H1 (cell line): ENCODE results near the gene CSF2RB. TPM values are rescaled to one million over a fixed set of nuclear protein-coding genes. Genes with fewer than 3 reads are reported as not detected.

Source experiments
- SRF ChIP-seq: IDR thresholded peaks from 2 replicates; pipeline ENCODE4 v1.6.1; 2011; ENCODE audit warnings: mild to moderate bottlenecking, low read depth, low read length, moderate library complexity
- polyA plus RNA-seq, 7 experiments: library from polyadenylated mRNA; depleted of rRNA in 3 of 7; stranded (reverse) in 5 of 7; unstranded in 2 of 7; fragments of >200 nt in 5 of 7; fragments of 200-250 nt in 2 of 7; gene quantifications; 1 replicate in 5 of 7; 2 replicates in 1 of 7; 4 replicates in 1 of 7; pipeline versions ENCODE4 v1.2.1 to v1.2.3, GENCODE V29; 2011 to 2013; ENCODE audit warnings: missing spikeins in 2 of 7, mixed read lengths in 2 of 7
- total RNA-seq: library from RNA; stranded (reverse); fragmentation: NEBNext Ultra II Directional; extraction: Animal tissue kit (Norgen Biotek cat#: 25700); gene quantifications from 2 replicates; pipeline ENCODE4 v1.2.1, GENCODE V29; 2021

The CSF2RB gene
- total and polyA plus RNA-seq, 2 of the 8 experiments (the other 6 are each of a cell fraction or from before 2014, with no cell fraction given), result not detected

DNA sequence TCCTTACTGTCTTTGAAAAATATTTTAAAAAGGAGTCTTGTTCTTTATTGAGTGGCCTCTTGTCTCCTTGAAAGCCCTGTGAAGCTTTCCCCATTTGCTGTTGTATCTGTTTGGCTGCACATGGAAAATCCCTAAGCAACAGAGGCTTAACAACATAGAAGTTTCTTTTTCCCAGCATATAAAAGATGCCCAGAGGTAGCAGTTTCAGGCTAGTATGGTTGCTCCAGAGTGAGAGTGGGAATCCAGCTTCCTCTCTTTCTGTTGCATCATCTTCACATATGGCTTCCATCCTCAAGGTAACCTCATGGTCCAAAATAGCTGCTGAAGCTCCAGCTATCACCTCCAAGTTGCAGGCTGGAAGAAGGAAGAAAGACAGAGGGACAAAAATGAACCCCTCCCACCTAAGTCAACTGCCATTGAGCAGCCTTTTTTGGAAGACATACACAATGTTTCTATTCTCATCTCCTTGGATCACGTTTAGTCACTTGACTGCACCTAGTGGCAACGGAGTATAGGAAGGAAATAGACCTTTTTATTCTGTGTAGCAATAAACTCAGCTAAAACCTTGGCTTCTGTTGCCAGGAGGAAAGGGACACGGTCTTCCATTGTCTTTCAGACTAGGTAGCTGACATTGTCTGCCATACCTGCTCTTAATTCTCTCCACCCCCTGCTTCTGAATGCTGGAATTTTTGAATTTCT is 5.3 kb downstream of the CSF2RB start (continued):
- no peak for TF ChIP-seq SRF
- TF ChIP-seq, all 59 proteins: peak for 4
